Fibroblast of lung (primary cell): ENCODE results near the gene RPUSD2. TPM values are rescaled to one million over a fixed set of nuclear protein-coding genes. Genes with fewer than 3 reads are reported as not detected.

Experiments
- DNase-seq, 2 donors: peaks; one replicate each; pipeline versions ENCODE4 v3.0.0 to v3.0.0-alpha.2; 2010; ENCODE audit warnings: low read depth in 2 of 2
- H2AFZ ChIP-seq: 2 replicates; pipeline ENCODE4 v1.5.1; 2012; ENCODE audit warnings: low read length, control low read depth, inconsistent platforms
- H3K27ac ChIP-seq: 2 replicates; pipeline ENCODE4 v1.5.1; 2011; ENCODE audit warnings: low read length, control low read depth; ENCODE audit not compliant: insufficient read depth
- H3K27me3 ChIP-seq: 2 replicates; pipeline ENCODE4 v1.5.1; 2011; ENCODE audit warnings: mild to moderate bottlenecking, low read length; ENCODE audit not compliant: control insufficient read depth, insufficient read depth
- H3K36me3 ChIP-seq: 2 replicates; pipeline ENCODE4 v1.5.1; 2011; ENCODE audit warnings: low read length; ENCODE audit not compliant: control insufficient read depth, insufficient read depth
- H3K4me1 ChIP-seq: 2 replicates; pipeline ENCODE4 v1.5.1; 2011; ENCODE audit warnings: low read length; ENCODE audit not compliant: control insufficient read depth, insufficient read depth; ENCODE audit errors: extremely low read depth
- H3K4me2 ChIP-seq: 2 replicates; pipeline ENCODE4 v1.5.1; 2011; ENCODE audit warnings: low read length, control low read depth; ENCODE audit not compliant: insufficient read depth; ENCODE audit errors: extremely low read depth
- H3K4me3 ChIP-seq, 4 experiments: fragments of 200-600 bp in 1 of 4; sonication (generic) in 1 of 4; replicated peaks in 1 of 4; 2 replicates each; pipeline ENCODE4 v1.5.1; 2011 to 2016; ENCODE audit warnings: low read length in 4 of 4, low read depth in 3 of 4, mild to moderate bottlenecking in 3 of 4, control low read depth in 2 of 4, inconsistent platforms in 1 of 4, mixed read lengths in 1 of 4; ENCODE audit not compliant: insufficient read depth in 1 of 4; ENCODE audit errors: control extremely low read depth in 1 of 4
- H3K79me2 ChIP-seq: 2 replicates; pipeline ENCODE4 v1.5.1; 2012; ENCODE audit warnings: mild to moderate bottlenecking, low read length, inconsistent platforms; ENCODE audit not compliant: control insufficient read depth, insufficient read depth
- H3K9ac ChIP-seq: 2 replicates; pipeline ENCODE4 v1.5.1; 2011; ENCODE audit warnings: mild to moderate bottlenecking, low read length, control low read depth; ENCODE audit not compliant: insufficient read depth
- H3K9me3 ChIP-seq: 2 replicates; pipeline ENCODE4 v1.5.1; 2012; ENCODE audit warnings: low read depth, low read length; ENCODE audit not compliant: control insufficient read depth, insufficient read depth
- H4K20me1 ChIP-seq: 2 replicates; pipeline ENCODE4 v1.5.1; 2011; ENCODE audit warnings: low read length; ENCODE audit not compliant: control insufficient read depth, insufficient read depth; ENCODE audit errors: extremely low read depth
- CTCF ChIP-seq, 2 donors: IDR thresholded peaks in 1 of 2; conservative IDR thresholded peaks in 1 of 2; 1 replicate in 1 of 2; 2 replicates in 1 of 2; pipeline ENCODE4 v1.5.1; 2011 to 2012; ENCODE audit warnings: low read length in 2 of 2, control low read depth in 1 of 2, inconsistent platforms in 1 of 2, low read depth in 1 of 2, mild to moderate bottlenecking in 1 of 2
- EZH2 ChIP-seq: IDR thresholded peaks from 2 replicates; pipeline ENCODE4 v1.5.1; 2012; ENCODE audit warnings: low read length, control low read depth, mild to moderate bottlenecking; ENCODE audit errors: missing control alignments
- polyA plus RNA-seq, 2 donors: library from polyadenylated mRNA; depleted of rRNA in 1 of 2; stranded (reverse) in 1 of 2; unstranded in 1 of 2; fragments of >200 nt; gene quantifications; 2 replicates each; pipeline ENCODE4 v1.2.1, GENCODE V29; 2011 to 2012; ENCODE audit warnings: missing spikeins in 1 of 2
- total RNA-seq: library from RNA; depleted of rRNA; stranded (reverse); fragments of >200 nt; gene quantifications from 2 replicates; pipeline ENCODE4 v1.2.1, GENCODE V29; 2014

Gene RPUSD2
- total and polyA plus RNA-seq, 2 donors (not counting 1 experiment from before 2014, with no cell fraction given), result 4.9 to 11.6 TPM

GRCh38 chr15:40563426-40563825 lies 5.7 kb upstream of the RPUSD2 start:
- H3K27ac ChIP-seq, result no peak overlapping the region
- TF ChIP-seq CTCF (conservative IDR thresholded peaks at IDR 0.05 in 1 of 2, IDR thresholded peaks at IDR 0.05 in 1 of 2; ENCODE audit: low read depth in 1 of 2, low read length in 2 of 2), result no peak
- TF ChIP-seq EZH2, result no peak
- no peak overlapping the region for H3K9ac ChIP-seq
- H3K4me2 ChIP-seq, result no peak overlapping the region
- H3K4me3 ChIP-seq, result peak overlapping the region in 1 of 4 experiments; percentile 99
- no peaks in the 10 kb centered on the region for H4K20me1 ChIP-seq
- no peaks in the 10 kb centered on the region for H3K27me3 ChIP-seq
- peaks cover 4% of the 10 kb centered on the region for H3K79me2 ChIP-seq
- no peak for DNase-seq
- no peaks in the 10 kb centered on the region for H3K4me1 ChIP-seq
- H3K36me3 ChIP-seq, result no peaks in the 10 kb centered on the region
- H2AFZ ChIP-seq, result no peak overlapping the region
- no peaks in the 10 kb centered on the region for H3K9me3 ChIP-seq

- no peak for TF ChIP-seq CTCF (conservative IDR thresholded peaks at IDR 0.05 in 1 of 2, IDR thresholded peaks at IDR 0.05 in 1 of 2; ENCODE audit: low read depth in 1 of 2, low read length in 2 of 2)
- TF ChIP-seq EZH2, result no peak
- Histone ChIP-seq H3K9me3 (no peaks in the 10 kb centered on the region), H4K20me1 (no peaks in the 10 kb centered on the region), H3K4me1 (no peaks in the 10 kb centered on the region), H3K27ac (peak within 1 kb of the TSS; percentile 69), H3K9ac (peak within 1 kb of the TSS; percentile 66), H3K79me2 (peaks cover 10% of the 10 kb centered on the region), H2AFZ (peak within 1 kb of the TSS; percentile 41), H3K4me2 (peak within 1 kb of the TSS; percentile 78), H3K4me3 (peak within 1 kb of the TSS; percentile 34 to 99 (median 75)), H3K27me3 (no peaks in the 10 kb centered on the region), H3K36me3 (no peaks in the 10 kb centered on the region)
- DNase-seq, result peak; percentile 98 to 99
These were observed 4.3 kb upstream of the RPUSD2 start, which contains the start of gene CCDC32 for GRCh38 chr15:40564591-40565332. Gene CCDC32 (minus strand): TSS chr15:40565042. CDS start chr15:40563015, 2,027 bp downstream.

GRCh38 chr15:40565333-40566238 lies 3.5 kb upstream of the RPUSD2 start:
- DNase-seq, result no peak
- TF ChIP-seq EZH2 (no peak), CTCF (conservative IDR thresholded peaks at IDR 0.05 in 1 of 2, IDR thresholded peaks at IDR 0.05 in 1 of 2; ENCODE audit: low read depth in 1 of 2, low read length in 2 of 2) (no peak)
- peaks cover 5% of the 10 kb centered on the region for H3K4me1 ChIP-seq
- no peaks in the 10 kb centered on the region for H3K9me3 ChIP-seq
- H3K36me3 ChIP-seq, result no peaks in the 10 kb centered on the region
- no peaks in the 10 kb centered on the region for H4K20me1 ChIP-seq
- H3K9ac ChIP-seq, result no peak overlapping the region
- H3K27ac ChIP-seq, result no peak overlapping the region
- H3K27me3 ChIP-seq, result no peaks in the 10 kb centered on the region
- H2AFZ ChIP-seq, result peak overlapping the region; percentile 41
- peak overlapping the region; percentile 18 for H3K4me2 ChIP-seq
- peak overlapping the region; percentile 2 to 99 (median 50) for H3K4me3 ChIP-seq
- H3K79me2 ChIP-seq, result peaks cover 18% of the 10 kb centered on the region
